ENCODE data around the gene CEP295NL.

Gene CEP295NL

GRCh38 chr17:78901806-78902205 is 1.2 kb downstream of the CEP295NL start:
- Mint-ChIP-seq H3K27me3 (no peaks in the 10 kb centered on the region), H3K36me3 (ENCODE audit: low read depth) (no peaks in the 10 kb centered on the region), H3K4me1 (peaks cover 12% of the 10 kb centered on the region), H3K9me3 (no peaks in the 10 kb centered on the region), H3K4me3 (no peak overlapping the region), H3K27ac (no peak overlapping the region)
- ATAC-seq (no peak), DNase-seq (no peak)

- no peak overlapping the region for H3K27ac Mint-ChIP-seq
- no peaks in the 10 kb centered on the region for H3K36me3 Mint-ChIP-seq (ENCODE audit: low read depth)
- ATAC-seq: no peak
- peaks cover 12% of the 10 kb centered on the region for H3K4me1 Mint-ChIP-seq
- no peak overlapping the region for H3K4me3 Mint-ChIP-seq
- no peak for DNase-seq
- H3K27me3 Mint-ChIP-seq: no peaks in the 10 kb centered on the region
- no peaks in the 10 kb centered on the region for H3K9me3 Mint-ChIP-seq
Observed at GRCh38 chr17:78900816-78901215, 2.2 kb downstream of the CEP295NL start.

- DNase-seq (no peak), ATAC-seq (no peak)
- H3K27ac Mint-ChIP-seq: no peak overlapping the region
- H3K27me3 Mint-ChIP-seq: no peaks in the 10 kb centered on the region
- no peaks in the 10 kb centered on the region for H3K36me3 Mint-ChIP-seq (ENCODE audit: low read depth)
- H3K4me1 Mint-ChIP-seq: peaks cover 12% of the 10 kb centered on the region
- no peak overlapping the region for H3K4me3 Mint-ChIP-seq
- H3K9me3 Mint-ChIP-seq: no peaks in the 10 kb centered on the region
Observed at GRCh38 chr17:78899361-78900260, 3.4 kb downstream of the CEP295NL start.

- Mint-ChIP-seq H3K4me3 (no peak overlapping the region), H3K9me3 (no peaks in the 10 kb centered on the region), H3K27ac (no peak overlapping the region), H3K4me1 (peaks cover 12% of the 10 kb centered on the region), H3K36me3 (ENCODE audit: low read depth) (no peaks in the 10 kb centered on the region), H3K27me3 (no peaks in the 10 kb centered on the region)
- DNase-seq: no peak
- no peak for ATAC-seq
Observed at GRCh38 chr17:78898947-78899346, 4.1 kb downstream of the CEP295NL start.

- H3K36me3 Mint-ChIP-seq (ENCODE audit: low read depth): no peaks in the 10 kb centered on the region
- peaks cover 5% of the 10 kb centered on the region for H3K4me1 Mint-ChIP-seq
- DNase-seq: no peak
- H3K27me3 Mint-ChIP-seq: no peaks in the 10 kb centered on the region
- no peak overlapping the region for H3K27ac Mint-ChIP-seq
- no peak overlapping the region for H3K4me3 Mint-ChIP-seq
- no peaks in the 10 kb centered on the region for H3K9me3 Mint-ChIP-seq
- no peak for ATAC-seq
Observed at GRCh38 chr17:78898075-78898836, 4.7 kb downstream of the CEP295NL start.

- Mint-ChIP-seq H3K27ac (no peak overlapping the region), H3K27me3 (no peaks in the 10 kb centered on the region), H3K4me1 (peaks cover 5% of the 10 kb centered on the region), H3K4me3 (no peak overlapping the region), H3K9me3 (no peaks in the 10 kb centered on the region), H3K36me3 (ENCODE audit: low read depth) (no peaks in the 10 kb centered on the region)
- no peak for ATAC-seq
- no peak for DNase-seq
Observed at GRCh38 chr17:78897664-78898047, 5.3 kb downstream of the CEP295NL start.

- Mint-ChIP-seq H3K27ac (no peak overlapping the region), H3K36me3 (ENCODE audit: low read depth) (no peaks in the 10 kb centered on the region), H3K4me1 (peaks cover 6% of the 10 kb centered on the region), H3K9me3 (no peaks in the 10 kb centered on the region), H3K4me3 (no peak overlapping the region), H3K27me3 (no peaks in the 10 kb centered on the region)
- no peak for ATAC-seq
- no peak for DNase-seq
Observed at GRCh38 chr17:78896834-78897663, 6.0 kb downstream of the CEP295NL start.

GRCh38 chr17:78896091-78896833 is 6.7 kb downstream of the CEP295NL start:
- Mint-ChIP-seq H3K4me3 (no peak overlapping the region), H3K4me1 (peaks cover 14% of the 10 kb centered on the region), H3K27ac (no peak overlapping the region), H3K36me3 (ENCODE audit: low read depth) (no peaks in the 10 kb centered on the region), H3K9me3 (no peaks in the 10 kb centered on the region), H3K27me3 (no peaks in the 10 kb centered on the region)
- ATAC-seq: no peak
- no peak for DNase-seq

- H3K9me3 Mint-ChIP-seq: no peaks in the 10 kb centered on the region
- H3K4me1 Mint-ChIP-seq: peaks cover 23% of the 10 kb centered on the region
- DNase-seq (no peak), ATAC-seq (no peak)
- no peak overlapping the region for H3K27ac Mint-ChIP-seq
- H3K4me3 Mint-ChIP-seq: no peak overlapping the region
- H3K27me3 Mint-ChIP-seq: no peaks in the 10 kb centered on the region
- no peaks in the 10 kb centered on the region for H3K36me3 Mint-ChIP-seq (ENCODE audit: low read depth)
Observed at GRCh38 chr17:78895322-78895721, 7.7 kb downstream of the CEP295NL start.

GRCh38 chr17:78893684-78894083 is 9.3 kb downstream of the CEP295NL start:
- no peak for DNase-seq
- ATAC-seq: no peak
- Mint-ChIP-seq H3K9me3 (no peaks in the 10 kb centered on the region), H3K36me3 (ENCODE audit: low read depth) (no peaks in the 10 kb centered on the region), H3K27ac (no peak overlapping the region), H3K4me1 (peaks cover 38% of the 10 kb centered on the region), H3K27me3 (no peaks in the 10 kb centered on the region), H3K4me3 (no peak overlapping the region)

GRCh38 chr17:78892936-78893379 is 10.0 kb downstream of the CEP295NL start:
- H3K36me3 Mint-ChIP-seq (ENCODE audit: low read depth): no peaks in the 10 kb centered on the region
- H3K27me3 Mint-ChIP-seq: no peaks in the 10 kb centered on the region
- H3K4me3 Mint-ChIP-seq: no peak overlapping the region
- peaks cover 40% of the 10 kb centered on the region for H3K4me1 Mint-ChIP-seq
- no peak for ATAC-seq
- H3K9me3 Mint-ChIP-seq: no peaks in the 10 kb centered on the region
- no peak overlapping the region for H3K27ac Mint-ChIP-seq
- no peak for DNase-seq

- no peak for ATAC-seq
- Mint-ChIP-seq H3K4me3 (no peak overlapping the region), H3K9me3 (no peaks in the 10 kb centered on the region), H3K27me3 (no peaks in the 10 kb centered on the region), H3K4me1 (peaks cover 40% of the 10 kb centered on the region), H3K36me3 (ENCODE audit: low read depth) (no peaks in the 10 kb centered on the region), H3K27ac (no peak overlapping the region)
- DNase-seq: no peak
Observed at GRCh38 chr17:78892520-78892919, 10.5 kb downstream of the CEP295NL start.

GRCh38 chr17:78892062-78892456 is 10.9 kb downstream of the CEP295NL start:
- Mint-ChIP-seq H3K36me3 (ENCODE audit: low read depth) (no peaks in the 10 kb centered on the region), H3K27me3 (no peaks in the 10 kb centered on the region), H3K4me3 (no peak overlapping the region), H3K4me1 (peaks cover 40% of the 10 kb centered on the region), H3K9me3 (no peaks in the 10 kb centered on the region), H3K27ac (no peak overlapping the region)
- DNase-seq: no peak
- no peak for ATAC-seq

Measured in activated naive CD8-positive, alpha-beta T cell treated with anti-CD3 and anti-CD28 coated beads, Interleukin-2, amount 50 U/mL, for 24 hours (primary cell).